ENCODE results near the gene CORO1C.
"Not testable (repeated sequence)": the region's sequence is repeated elsewhere in the genome, so short reads cannot be mapped to it uniquely, and the experiment has no call there.

The CORO1C gene

GRCh38 chr12:108731105-108731865 is at the start of gene CORO1C:
TSS of gene CORO1C (minus strand) at chr12:108731518. CDS start at chr12:108701318, 30,200 bp downstream.
- DNase-seq (ENCODE audit: low spot score) = peak; percentile 97

DNA sequence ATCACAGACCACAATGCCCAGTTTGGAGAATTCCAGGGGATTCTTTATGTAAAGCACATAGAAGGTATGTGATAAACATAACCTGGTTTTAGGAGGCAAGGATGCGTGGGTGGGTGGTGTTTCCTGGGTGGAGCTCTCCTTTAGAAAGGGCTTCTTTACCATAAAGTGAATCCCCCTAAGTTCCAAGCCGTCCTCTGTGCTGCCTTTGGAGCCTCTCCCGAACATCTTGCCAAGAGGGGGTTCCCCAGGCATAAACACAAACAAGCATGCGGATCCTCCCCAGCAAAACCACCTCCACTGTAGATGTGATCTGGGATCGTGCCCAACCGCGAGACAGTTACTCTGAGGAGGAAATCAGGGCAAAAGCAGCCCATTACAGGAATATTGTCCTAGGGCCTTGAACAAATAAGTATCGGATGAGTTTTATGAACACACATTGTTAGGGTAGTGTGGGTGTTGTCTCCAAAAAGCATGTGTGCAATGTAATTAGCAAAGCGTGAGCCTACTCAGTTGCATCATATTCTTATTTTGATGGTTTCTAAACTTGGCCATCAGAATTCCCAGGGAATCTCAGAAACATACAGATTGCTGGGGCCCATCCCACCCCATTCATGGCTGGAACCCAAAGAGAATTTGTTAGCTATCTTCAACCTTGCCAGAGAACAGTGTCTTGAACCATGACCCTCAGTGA is 48.8 kb upstream of the CORO1C start:
- DNase-seq (ENCODE audit: low spot score) = peak; percentile 36

DNA sequence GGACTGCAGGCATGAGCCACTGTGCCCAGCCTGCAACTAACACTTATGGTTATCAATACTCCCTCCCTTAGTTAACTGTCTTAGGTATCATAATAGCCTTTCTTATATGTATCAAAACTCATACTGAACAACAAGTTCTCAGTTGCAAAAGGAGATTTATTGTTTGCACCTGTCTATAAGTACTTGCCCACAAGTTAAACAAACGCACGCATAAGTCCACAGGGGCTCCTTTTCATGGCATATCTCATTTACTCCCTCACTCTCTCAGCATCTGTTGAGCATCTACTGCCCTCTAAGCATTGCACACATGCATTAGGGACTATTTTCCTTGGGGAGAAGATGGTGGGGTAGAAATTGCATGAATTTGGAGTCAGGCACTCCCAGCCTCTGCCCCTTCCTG is 46.7 kb upstream of the CORO1C start:
- no peak for DNase-seq (ENCODE audit: low spot score)

GRCh38 chr12:108777156-108777555 is 45.8 kb upstream of the CORO1C start:
- no peak for DNase-seq (ENCODE audit: low spot score)

DNA sequence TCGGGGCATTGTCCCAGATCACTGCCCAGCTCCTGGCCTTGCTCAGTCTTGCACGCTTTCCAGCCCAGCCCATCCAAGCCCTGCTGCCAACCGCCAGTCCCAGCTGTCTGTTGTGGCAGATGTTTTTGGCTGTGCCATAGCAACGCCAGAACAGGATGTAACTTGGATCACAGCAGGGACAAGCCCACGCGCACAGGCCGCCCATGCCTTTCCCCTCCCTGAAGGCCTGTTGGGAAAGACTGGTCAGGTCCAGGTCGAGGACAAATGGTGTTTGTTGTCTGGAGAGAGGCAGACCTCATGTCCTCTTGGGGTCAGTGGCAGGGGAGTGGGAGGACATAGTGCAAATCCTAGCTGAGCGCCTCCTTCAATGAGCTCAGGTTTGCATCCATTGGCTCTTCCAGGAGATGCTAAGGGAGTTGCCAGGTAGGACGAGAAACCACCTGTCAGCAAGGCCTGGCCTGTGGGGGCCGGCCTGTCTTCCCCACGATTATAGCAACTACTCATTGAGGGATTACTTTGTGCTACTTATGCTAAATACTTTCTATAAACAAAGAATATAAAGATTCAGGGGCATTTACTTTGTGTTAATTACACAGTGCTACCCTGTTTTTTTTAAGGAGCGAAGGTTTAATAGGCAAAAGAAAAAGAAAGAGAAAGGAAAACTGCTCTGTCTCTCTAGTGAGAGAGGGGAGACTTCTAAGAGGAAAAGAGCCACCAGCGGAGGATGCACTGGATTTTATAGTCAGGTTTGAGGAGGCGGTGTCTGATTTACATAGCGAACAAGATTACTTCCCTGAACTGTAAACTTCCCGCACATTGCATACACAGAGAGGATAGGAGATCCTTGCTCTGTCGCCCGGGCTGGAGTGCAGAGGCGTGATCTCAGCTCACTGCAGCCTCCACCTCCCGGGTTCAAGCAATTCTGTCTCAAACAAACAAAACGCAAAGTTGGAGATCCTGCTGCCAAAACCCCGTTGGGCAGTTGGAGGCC is 42.8 kb upstream of the CORO1C start:
- DNase-seq (ENCODE audit: low spot score) = peak; percentile 75

DNA sequence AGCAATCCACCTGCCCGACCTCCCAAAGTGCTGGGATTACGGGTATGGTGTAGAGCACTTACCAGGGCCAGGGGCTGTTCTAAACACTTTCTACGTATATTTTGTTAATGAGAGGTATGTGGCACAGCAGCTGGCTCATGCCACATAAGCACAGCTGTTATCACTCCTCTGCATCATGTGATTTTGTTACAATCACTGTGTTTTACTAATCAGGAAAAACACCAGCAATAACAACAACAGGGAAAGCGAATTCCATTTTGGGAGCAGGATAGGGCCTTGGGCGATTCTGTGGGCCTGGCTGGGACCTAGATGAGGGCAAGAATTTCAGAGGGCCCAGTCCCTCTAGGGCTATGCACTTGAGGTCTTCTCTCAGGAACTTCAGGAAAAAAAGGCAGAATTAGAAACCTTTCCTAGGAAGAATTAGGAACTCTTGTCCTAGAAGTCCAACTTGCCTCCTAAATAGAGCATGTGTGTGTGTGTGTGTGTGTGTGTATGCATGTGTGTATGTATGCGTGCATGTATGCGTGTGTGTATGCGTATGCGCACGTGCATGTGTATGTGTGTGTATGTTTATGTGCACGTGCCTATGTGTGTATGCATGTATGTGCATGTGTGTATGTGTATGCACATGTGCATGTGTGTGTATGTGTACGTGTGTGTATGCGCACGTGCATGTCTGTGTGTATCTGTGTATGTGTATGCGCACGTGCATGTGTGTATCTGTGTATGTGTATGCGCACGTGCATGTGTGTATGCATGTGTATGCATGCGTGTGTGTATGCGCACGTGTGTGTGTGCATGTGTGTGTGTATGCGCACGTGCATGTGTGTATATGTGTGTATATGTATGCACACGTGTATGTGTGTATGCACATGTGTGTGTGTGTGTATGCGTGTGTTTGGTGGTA is 41.8 kb upstream of the CORO1C start:
- DNase-seq (ENCODE audit: low spot score) = no peak

DNA sequence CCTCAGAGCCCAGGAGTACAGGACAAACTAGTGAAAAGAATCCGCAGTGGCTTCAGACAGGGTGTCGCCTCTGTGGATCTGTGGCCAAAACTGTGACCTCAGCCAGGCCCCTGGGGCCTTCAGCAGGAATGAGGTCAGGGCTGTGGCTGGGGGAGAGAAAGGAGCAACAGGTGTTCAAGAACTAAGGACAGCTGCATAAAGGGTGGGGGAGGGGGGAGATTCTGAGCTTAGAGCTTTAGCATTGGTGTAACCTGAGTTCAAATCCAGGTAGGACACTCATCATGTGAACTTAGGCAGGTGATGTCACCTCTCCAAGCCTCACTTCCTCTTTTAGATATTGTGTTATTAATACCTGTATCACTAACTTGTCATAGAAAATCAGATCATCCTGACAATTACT is 40.9 kb upstream of the CORO1C start:
- no peak for DNase-seq (ENCODE audit: low spot score)

- not testable (repeated sequence) for DNase-seq (ENCODE audit: low spot score)
Observed at GRCh38 chr12:108771835-108772234, 40.5 kb upstream of the CORO1C start.

GRCh38 chr12:108770963-108771362 is 39.6 kb upstream of the CORO1C start:
- no peak for DNase-seq (ENCODE audit: low spot score)

- DNase-seq (ENCODE audit: low spot score) = no peak
Observed at GRCh38 chr12:108770269-108770829, 39.0 kb upstream of the CORO1C start.

DNA sequence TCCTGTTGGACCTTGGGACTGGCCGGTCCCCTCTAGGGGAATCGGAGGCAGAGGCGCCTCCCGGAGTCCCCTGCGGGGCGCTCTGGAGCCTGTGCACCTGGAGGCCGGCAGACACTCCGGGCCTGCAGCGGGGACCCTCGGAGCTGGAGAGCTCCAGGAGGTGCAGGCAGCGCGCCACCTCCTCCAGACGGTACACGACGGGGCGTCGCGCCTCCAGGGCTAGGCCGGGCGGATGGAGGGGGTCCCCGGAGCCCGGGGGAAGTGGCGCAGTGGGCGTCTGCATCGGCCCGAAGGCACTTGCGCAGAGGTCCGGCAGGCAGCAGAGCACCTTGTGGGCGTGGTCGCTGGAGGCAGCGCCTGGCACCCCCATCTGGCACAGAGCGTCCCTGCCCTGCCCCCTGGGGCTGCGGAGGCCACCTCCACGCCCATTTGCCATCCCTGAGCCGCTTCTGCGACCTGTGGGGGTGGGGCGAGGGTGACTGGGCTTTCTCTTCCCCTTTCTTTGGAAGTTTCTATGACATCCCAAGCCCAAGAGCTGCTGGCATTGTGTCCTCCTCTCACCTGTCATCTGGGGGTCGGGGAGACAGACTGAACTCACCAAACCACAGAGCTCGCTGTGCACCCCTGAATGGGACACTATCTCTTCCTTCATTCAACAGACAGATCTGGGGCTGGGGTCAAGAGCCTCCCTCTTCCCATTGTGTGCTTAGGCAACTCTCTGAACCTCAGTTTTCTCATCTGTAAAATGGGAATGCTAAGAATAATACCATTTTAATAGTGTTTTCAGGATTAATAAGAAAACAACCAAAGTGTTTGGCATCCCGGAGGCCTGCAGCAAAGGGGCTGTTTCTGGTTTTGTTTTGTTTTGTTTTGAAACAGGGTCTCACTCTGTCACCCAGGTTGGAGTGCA is 37.5 kb upstream of the CORO1C start:
- no peak for DNase-seq (ENCODE audit: low spot score)

- DNase-seq (ENCODE audit: low spot score) = no peak
Observed at GRCh38 chr12:108766294-108766693, 35.0 kb upstream of the CORO1C start.

- no peak for DNase-seq (ENCODE audit: low spot score)
Observed at GRCh38 chr12:108765289-108765764, 34.0 kb upstream of the CORO1C start.

DNA sequence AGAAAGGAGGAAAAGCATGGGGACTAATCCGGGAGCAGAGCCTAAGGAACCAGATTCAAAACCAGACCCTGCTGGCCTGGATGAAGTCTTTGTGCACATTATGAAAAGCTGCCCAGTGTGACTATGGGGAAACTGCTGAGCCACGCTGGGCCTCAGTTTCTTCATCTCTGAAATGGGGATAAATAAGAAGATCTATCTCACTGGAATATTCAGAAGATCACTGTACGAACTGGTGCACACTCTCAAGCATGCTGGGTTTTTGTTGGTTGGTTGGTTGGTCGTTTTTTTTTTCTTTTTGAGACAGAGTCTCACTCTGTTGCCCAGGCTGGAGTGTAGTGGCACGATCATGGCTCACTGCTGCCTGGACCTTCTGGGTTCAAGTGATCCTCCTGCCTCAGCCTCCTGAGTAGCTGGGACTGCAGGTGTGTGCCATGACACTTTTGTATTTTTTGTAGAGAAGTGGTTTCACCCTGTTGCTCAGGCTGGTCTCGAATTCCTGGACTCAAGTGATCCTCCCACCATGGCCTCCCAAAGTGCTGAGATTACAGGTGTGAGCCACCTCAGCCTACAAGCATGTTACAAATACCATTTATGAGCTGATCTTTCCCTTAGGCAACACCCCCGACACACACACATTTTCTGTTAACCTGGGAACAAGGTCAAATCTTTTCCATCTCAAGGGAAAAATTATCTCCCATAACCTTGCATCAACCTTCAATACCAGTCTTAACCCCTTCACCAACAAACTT is 33.4 kb upstream of the CORO1C start:
- DNase-seq (ENCODE audit: low spot score) = no peak

GRCh38 chr12:108761226-108761625 is 29.9 kb upstream of the CORO1C start:
- DNase-seq (ENCODE audit: low spot score) = no peak

- DNase-seq (ENCODE audit: low spot score) = no peak
Observed at GRCh38 chr12:108759924-108760323, 28.6 kb upstream of the CORO1C start.

- no peak for DNase-seq (ENCODE audit: low spot score)
Observed at GRCh38 chr12:108757856-108758255, 26.5 kb upstream of the CORO1C start.

GRCh38 chr12:108756421-108756820 is 25.1 kb upstream of the CORO1C start:
- no peak for DNase-seq (ENCODE audit: low spot score)

GRCh38 chr12:108755481-108755880 is 24.2 kb upstream of the CORO1C start:
- no peak for DNase-seq (ENCODE audit: low spot score)

All from GM03348 (cell line).